Endothelial cell of umbilical vein (primary cell): ENCODE results near the gene FUT8.

Source experiments
- EZH2 ChIP-seq: IDR thresholded peaks from 2 replicates; pipeline ENCODE4 v1.6.1; 2012; ENCODE audit warnings: borderline replicate concordance, low read depth, mild to moderate bottlenecking, moderate library complexity, low read length, inconsistent platforms; ENCODE audit not compliant: severe bottlenecking
- FOS ChIP-seq: IDR thresholded peaks from 2 replicates; pipeline ENCODE4 v1.6.1; 2011; ENCODE audit warnings: mild to moderate bottlenecking, low read length, moderate library complexity, borderline replicate concordance; ENCODE audit not compliant: insufficient read depth
- GATA2 ChIP-seq: IDR thresholded peaks from 2 replicates; pipeline ENCODE4 v1.7.0; 2011; ENCODE audit warnings: low read depth, mild to moderate bottlenecking, moderate library complexity, mixed read lengths, low read length; ENCODE audit not compliant: insufficient read length, insufficient read depth
- JUN ChIP-seq: IDR thresholded peaks from 2 replicates; pipeline ENCODE4 v1.6.1; 2011; ENCODE audit warnings: borderline replicate concordance, low read depth; ENCODE audit not compliant: insufficient read length, insufficient read depth
- MYC ChIP-seq: IDR thresholded peaks from one replicate; pipeline ENCODE4 v1.6.1; 2011; ENCODE audit warnings: mild to moderate bottlenecking, low read depth, low read length
- POLR2A ChIP-seq: IDR thresholded peaks from 2 replicates; pipeline ENCODE4 v1.6.1; 2012; ENCODE audit warnings: low read depth, mild to moderate bottlenecking, control low read depth, low read length
- POLR2AphosphoS5 ChIP-seq: IDR thresholded peaks from 2 replicates; pipeline ENCODE4 v1.6.1; 2012; ENCODE audit warnings: low read depth, mild to moderate bottlenecking, control low read depth, low read length, moderate library complexity; ENCODE audit not compliant: insufficient read depth
- TF ChIP-seq, protein P1 (sequence below), 2 donors: IDR thresholded peaks; 1 replicate in 1 of 2; 2 replicates in 1 of 2; pipeline ENCODE4 v1.5.1; 2011; ENCODE audit warnings: low read length in 2 of 2, mild to moderate bottlenecking in 2 of 2, moderate library complexity in 2 of 2, control low read depth in 1 of 2, inconsistent platforms in 1 of 2, low read depth in 1 of 2; ENCODE audit not compliant: insufficient read depth in 1 of 2; ENCODE audit errors: extremely low read depth in 1 of 2
- TF ChIP-seq, protein P2 (sequence below): IDR thresholded peaks from 2 replicates; pipeline ENCODE4 v1.6.1; 2011; ENCODE audit not compliant: insufficient read depth, insufficient read length

- TF ChIP-seq, protein P1, sequence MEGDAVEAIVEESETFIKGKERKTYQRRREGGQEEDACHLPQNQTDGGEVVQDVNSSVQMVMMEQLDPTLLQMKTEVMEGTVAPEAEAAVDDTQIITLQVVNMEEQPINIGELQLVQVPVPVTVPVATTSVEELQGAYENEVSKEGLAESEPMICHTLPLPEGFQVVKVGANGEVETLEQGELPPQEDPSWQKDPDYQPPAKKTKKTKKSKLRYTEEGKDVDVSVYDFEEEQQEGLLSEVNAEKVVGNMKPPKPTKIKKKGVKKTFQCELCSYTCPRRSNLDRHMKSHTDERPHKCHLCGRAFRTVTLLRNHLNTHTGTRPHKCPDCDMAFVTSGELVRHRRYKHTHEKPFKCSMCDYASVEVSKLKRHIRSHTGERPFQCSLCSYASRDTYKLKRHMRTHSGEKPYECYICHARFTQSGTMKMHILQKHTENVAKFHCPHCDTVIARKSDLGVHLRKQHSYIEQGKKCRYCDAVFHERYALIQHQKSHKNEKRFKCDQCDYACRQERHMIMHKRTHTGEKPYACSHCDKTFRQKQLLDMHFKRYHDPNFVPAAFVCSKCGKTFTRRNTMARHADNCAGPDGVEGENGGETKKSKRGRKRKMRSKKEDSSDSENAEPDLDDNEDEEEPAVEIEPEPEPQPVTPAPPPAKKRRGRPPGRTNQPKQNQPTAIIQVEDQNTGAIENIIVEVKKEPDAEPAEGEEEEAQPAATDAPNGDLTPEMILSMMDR (IDR thresholded peaks at IDR 0.05; ENCODE audit: extremely low read depth in 1 of 2, insufficient read depth in 1 of 2, low read depth in 1 of 2, low read length in 2 of 2): no peak
- TF ChIP-seq POLR2A (no peak), POLR2AphosphoS5 (no peak), GATA2 (no peak), MYC (no peak), JUN (no peak), EZH2 (no peak), FOS (no peak)
- TF ChIP-seq, protein P2, sequence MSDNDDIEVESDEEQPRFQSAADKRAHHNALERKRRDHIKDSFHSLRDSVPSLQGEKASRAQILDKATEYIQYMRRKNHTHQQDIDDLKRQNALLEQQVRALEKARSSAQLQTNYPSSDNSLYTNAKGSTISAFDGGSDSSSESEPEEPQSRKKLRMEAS: no peak
Observed at GRCh38 chr14:65548878-65549277, 136.3 kb downstream of the FUT8 start.
